B cell (primary cell): ENCODE data around the gene S1PR1. TPM values are rescaled to one million over a fixed set of nuclear protein-coding genes. Genes with fewer than 3 reads are reported as not detected.
A peak's percentile ranks its signal among the peaks of the same experiment; 100 is the strongest.

Experiments
- ATAC-seq: fragments of 200-7000 bp; cut with Tn5 transposase; one replicate; pipeline ENCODE4 v1.10.0; 2021; ENCODE audit warnings: low read depth, mild to moderate bottlenecking, moderate number of reproducible peaks, moderate library complexity
- CTCF ChIA-PET: fragments of 350-600 bp; sonication (Branson Sonifier 250); formaldehyde crosslinking; loops from one replicate; lab custom pipeline; 2021; ENCODE audit warnings: antibody characterized with exemption, inconsistent platforms; lab: Charles Lee
- POLR2A ChIA-PET: fragments of 350-600 bp; sonication (Branson Sonifier 250); formaldehyde crosslinking; loops from one replicate; lab custom pipeline; 2021; ENCODE audit warnings: antibody characterized with exemption; lab: Charles Lee
- DNase-seq: peaks from one replicate; pipeline ENCODE4 v3.0.0; 2013
- H2AFZ ChIP-seq: 2 replicates; pipeline ENCODE4 v1.6.1; 2012; ENCODE audit warnings: mild to moderate bottlenecking, low read depth, low read length; ENCODE audit not compliant: insufficient read depth, poor library complexity, severe bottlenecking
- H3K27ac ChIP-seq, 2 donors: 1 replicate in 1 of 2; 2 replicates in 1 of 2; pipeline ENCODE4 v1.5.1; 2012 to 2013; ENCODE audit warnings: low read length in 2 of 2, mild to moderate bottlenecking in 2 of 2, moderate library complexity in 1 of 2
- H3K27me3 ChIP-seq, 4 experiments: fragments of 200-600 bp in 1 of 4; sonication (generic) in 1 of 4; replicated peaks in 1 of 4; 1 replicate in 2 of 4; 2 replicates in 2 of 4; pipeline versions ENCODE4 v1.6.1 to v1.7.0; 2013 to 2016; ENCODE audit warnings: low read length in 3 of 4, mild to moderate bottlenecking in 2 of 4, mixed read lengths in 1 of 4, moderate library complexity in 1 of 4; ENCODE audit not compliant: insufficient read depth in 4 of 4, control insufficient read depth in 3 of 4; ENCODE audit errors: control extremely low read depth in 1 of 4
- H3K36me3 ChIP-seq, 2 experiments: replicated peaks in 1 of 2; 1 replicate in 1 of 2; 2 replicates in 1 of 2; pipeline versions ENCODE4 v1.6.1 to v1.7.1; 2013; ENCODE audit warnings: low read length in 1 of 2; ENCODE audit not compliant: insufficient read depth in 2 of 2, control insufficient read depth in 1 of 2; ENCODE audit errors: control extremely low read depth in 1 of 2, extremely low read depth in 1 of 2
- H3K4me1 ChIP-seq, 2 donors: fragments of 200-600 bp in 1 of 2; sonication (generic) in 1 of 2; 1 replicate in 1 of 2; 2 replicates in 1 of 2; pipeline versions ENCODE4 v1.5.1 to v1.6.1; 2013 to 2017; ENCODE audit warnings: low read length in 2 of 2; ENCODE audit not compliant: control insufficient read depth in 2 of 2, insufficient read depth in 2 of 2
- H3K4me2 ChIP-seq: replicated peaks from 2 replicates; pipeline ENCODE3; 2012; ENCODE audit warnings: mild to moderate bottlenecking, low read depth, low read length; ENCODE audit not compliant: poor library complexity, severe bottlenecking
- H3K4me3 ChIP-seq, 5 experiments: fragments of 200-600 bp in 1 of 5; sonication (generic) in 1 of 5; 1 replicate in 3 of 5; 2 replicates in 2 of 5; pipeline versions ENCODE4 v1.5.1 to v1.7.0; 2011 to 2016; ENCODE audit warnings: low read length in 4 of 5, mild to moderate bottlenecking in 4 of 5, low read depth in 2 of 5, control low read depth in 1 of 5, moderate library complexity in 1 of 5; ENCODE audit not compliant: insufficient read depth in 1 of 5; ENCODE audit errors: control extremely low read depth in 1 of 5, extremely low read depth in 1 of 5
- H3K79me2 ChIP-seq: fragments of 200-600 bp; sonication (generic); one replicate; pipeline ENCODE4 v1.6.0; 2016; ENCODE audit warnings: low read length; ENCODE audit not compliant: control insufficient read depth, insufficient read depth
- H3K9ac ChIP-seq: fragments of 200-600 bp; sonication (generic); 2 replicates; pipeline ENCODE4 v1.6.1; 2017; ENCODE audit warnings: mild to moderate bottlenecking, low read length, moderate library complexity
- H3K9me3 ChIP-seq, 3 donors: one replicate each; pipeline versions ENCODE4 v1.6.1 to v1.7.1; 2013; ENCODE audit warnings: low read length in 2 of 3; ENCODE audit not compliant: control insufficient read depth in 2 of 3, insufficient read depth in 1 of 3; ENCODE audit errors: control extremely low read depth in 1 of 3
- H4K20me1 ChIP-seq: 2 replicates; pipeline ENCODE4 v1.6.0; 2012; ENCODE audit warnings: mild to moderate bottlenecking, low read length; ENCODE audit not compliant: insufficient read depth, control insufficient read depth, poor library complexity, severe bottlenecking
- H3K27ac Mint-ChIP-seq: one replicate; pipeline ENCODE4 v1.8.0; 2021; ENCODE audit warnings: mixed read lengths
- H3K27me3 Mint-ChIP-seq: one replicate; pipeline ENCODE4 v1.8.0; 2021; ENCODE audit warnings: mixed read lengths
- H3K4me1 Mint-ChIP-seq: one replicate; pipeline ENCODE4 v1.8.0; 2021; ENCODE audit warnings: mixed read lengths
- H3K4me3 Mint-ChIP-seq: one replicate; pipeline ENCODE4 v1.8.0; 2021; ENCODE audit warnings: mixed read lengths
- H3K9me3 Mint-ChIP-seq: one replicate; pipeline ENCODE4 v1.8.0; 2022; ENCODE audit warnings: mixed read lengths; ENCODE audit not compliant: insufficient read depth
- EZH2 ChIP-seq: IDR thresholded peaks from 2 replicates; pipeline ENCODE4 v1.6.1; 2012; ENCODE audit warnings: borderline replicate concordance, low read depth, mild to moderate bottlenecking, moderate library complexity, low read length; ENCODE audit not compliant: insufficient read depth, poor library complexity, severe bottlenecking
- WGBS: methylation state at CpG from one replicate; pipeline ENCODE4 v1.1.5; 2013; ENCODE audit warnings: missing lambda C conversion rate; ENCODE audit not compliant: insufficient coverage; 5-methylcytosine and 5-hydroxymethylcytosine counted together
- intact Hi-C: fragments of 100-400 bp; cut with micrococcal nuclease; formaldehyde crosslinking; loops from one replicate; pipeline ENCODE4 v1.10.0; 2022
- polyA plus RNA-seq: library from polyadenylated mRNA; depleted of rRNA; stranded (reverse); fragments of >200 nt; gene quantifications from 2 replicates; pipeline ENCODE4 v1.2.3, GENCODE V29; 2012
- total RNA-seq, 2 donors: library from RNA; stranded (reverse); fragments of 120-200 nt in 1 of 2; gene quantifications; 1 replicate in 1 of 2; 2 replicates in 1 of 2; pipeline versions ENCODE4 v1.2.3 to v1.2.4, GENCODE V29; 2013 to 2022
- TF ChIP-seq, protein P1 (sequence below): fragments of 200-600 bp; IDR thresholded peaks from one replicate; pipeline ENCODE4 v1.8.0; 2022; ENCODE audit warnings: antibody characterized with exemption, mild to moderate bottlenecking

The S1PR1 gene
- total and polyA plus RNA-seq, 2 donors (not counting 1 experiment from before 2014, with no cell fraction given): 44.5 to 225 TPM

DNA sequence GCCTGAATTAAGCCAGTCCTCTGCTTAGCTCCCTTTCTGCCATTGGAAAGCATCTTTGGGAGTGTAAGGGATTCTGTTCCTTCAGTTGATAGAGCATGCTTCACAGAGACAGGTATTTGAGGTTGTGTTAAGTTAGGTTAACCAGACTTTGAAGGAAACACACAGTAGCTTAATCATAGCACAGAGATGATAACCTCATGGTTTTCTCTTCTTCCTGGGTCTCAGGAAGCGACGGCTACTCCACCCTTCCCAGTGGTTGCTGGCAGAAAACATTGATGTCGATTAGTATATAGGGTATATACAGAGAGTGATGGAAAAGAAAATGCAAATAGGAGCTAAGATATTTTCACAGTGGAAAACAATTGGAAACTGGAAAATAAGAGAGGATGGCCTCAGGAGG is 42.0 kb downstream of the S1PR1 start:
- Histone ChIP-seq H3K4me3 (no peak overlapping the region), H3K79me2 (no peaks in the 10 kb centered on the region), H3K4me2 (peak overlapping the region; percentile 26), H3K9me3 (no peaks in the 10 kb centered on the region), H3K9ac (no peak overlapping the region), H3K36me3 (no peaks in the 10 kb centered on the region), H2AFZ (no peak overlapping the region), H4K20me1 (no peaks in the 10 kb centered on the region), H3K4me1 (peaks cover 31 to 39% of the 10 kb centered on the region in 2 donors), H3K27ac (no peak overlapping the region), H3K27me3 (no peaks in the 10 kb centered on the region)
- no CpG with 5 or more reads among the region's 3 CpGs for WGBS
- ATAC-seq (no peak), DNase-seq (no peak)
- Mint-ChIP-seq H3K27ac (no peak overlapping the region), H3K4me3 (no peak overlapping the region), H3K27me3 (no peaks in the 10 kb centered on the region), H3K9me3 (no peaks in the 10 kb centered on the region), H3K4me1 (peaks cover 46% of the 10 kb centered on the region)
- CTCF ChIA-PET: interaction anchor here (1.1 to 3.5 kb wide), 5 partner anchors 10 to 166 kb away, joined by 3 to 38 read pairs (median 4); no protein-coding TSS in a partner anchor
- intact Hi-C loops: no loop called here
- no peak for TF ChIP-seq EZH2
- TF ChIP-seq, protein P1, sequence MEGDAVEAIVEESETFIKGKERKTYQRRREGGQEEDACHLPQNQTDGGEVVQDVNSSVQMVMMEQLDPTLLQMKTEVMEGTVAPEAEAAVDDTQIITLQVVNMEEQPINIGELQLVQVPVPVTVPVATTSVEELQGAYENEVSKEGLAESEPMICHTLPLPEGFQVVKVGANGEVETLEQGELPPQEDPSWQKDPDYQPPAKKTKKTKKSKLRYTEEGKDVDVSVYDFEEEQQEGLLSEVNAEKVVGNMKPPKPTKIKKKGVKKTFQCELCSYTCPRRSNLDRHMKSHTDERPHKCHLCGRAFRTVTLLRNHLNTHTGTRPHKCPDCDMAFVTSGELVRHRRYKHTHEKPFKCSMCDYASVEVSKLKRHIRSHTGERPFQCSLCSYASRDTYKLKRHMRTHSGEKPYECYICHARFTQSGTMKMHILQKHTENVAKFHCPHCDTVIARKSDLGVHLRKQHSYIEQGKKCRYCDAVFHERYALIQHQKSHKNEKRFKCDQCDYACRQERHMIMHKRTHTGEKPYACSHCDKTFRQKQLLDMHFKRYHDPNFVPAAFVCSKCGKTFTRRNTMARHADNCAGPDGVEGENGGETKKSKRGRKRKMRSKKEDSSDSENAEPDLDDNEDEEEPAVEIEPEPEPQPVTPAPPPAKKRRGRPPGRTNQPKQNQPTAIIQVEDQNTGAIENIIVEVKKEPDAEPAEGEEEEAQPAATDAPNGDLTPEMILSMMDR: no peak
- POLR2A ChIA-PET: no interaction called here

DNA sequence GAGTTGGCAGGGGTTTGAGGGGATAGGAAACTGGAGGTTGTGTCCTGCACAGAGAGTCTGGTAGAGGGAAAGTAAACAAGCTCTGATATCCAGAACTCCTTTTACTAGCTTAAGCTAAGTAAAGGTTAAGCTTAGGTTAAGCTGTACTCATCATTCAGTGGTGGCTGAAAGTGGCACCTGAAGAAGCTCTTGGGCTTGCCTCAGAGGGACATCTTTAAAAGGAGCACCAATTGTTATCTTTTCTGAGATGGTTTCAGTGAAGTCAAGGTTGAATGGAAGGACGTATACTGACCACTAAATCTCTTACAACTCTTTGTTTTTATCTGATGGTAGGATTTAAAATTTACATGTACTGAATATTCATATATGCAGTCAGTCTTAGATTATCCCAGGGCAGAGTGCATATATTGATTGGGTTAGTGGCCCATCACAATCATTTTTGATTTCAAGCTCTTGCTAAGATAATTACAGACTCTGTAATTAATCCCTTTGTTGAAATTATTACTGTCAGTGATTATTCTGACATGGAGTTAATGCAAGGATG is 43.3 kb downstream of the S1PR1 start:
- Histone ChIP-seq H3K4me1 (peaks cover 34 to 39% of the 10 kb centered on the region in 2 donors), H3K4me3 (no peak overlapping the region)
- CTCF ChIA-PET: interaction anchor here (0.6 to 3.5 kb wide), 15 partner anchors 8 to 361 kb away, joined by 3 to 38 read pairs (median 4); no protein-coding TSS in a partner anchor

More for the DNA sequence above, 43.3 kb downstream of the S1PR1 start:
- Histone ChIP-seq H3K27me3 (no peaks in the 10 kb centered on the region), H2AFZ (no peak overlapping the region), H4K20me1 (no peaks in the 10 kb centered on the region), H3K36me3 (no peaks in the 10 kb centered on the region), H3K79me2 (no peaks in the 10 kb centered on the region), H3K9ac (no peak overlapping the region), H3K27ac (no peak overlapping the region), H3K4me2 (no peak overlapping the region), H3K9me3 (no peaks in the 10 kb centered on the region)
- H3K27ac Mint-ChIP-seq: no peak overlapping the region
- intact Hi-C loops: no loop called here
- H3K27me3 Mint-ChIP-seq: no peaks in the 10 kb centered on the region
- TF ChIP-seq EZH2: no peak
- TF ChIP-seq, protein P1: no peak
- ATAC-seq (no peak), DNase-seq (no peak)
- H3K9me3 Mint-ChIP-seq: no peaks in the 10 kb centered on the region
- WGBS: no CpG with 5 or more reads among the region's 1 CpG
- H3K4me1 Mint-ChIP-seq: peaks cover 46% of the 10 kb centered on the region
- no peak overlapping the region for H3K4me3 Mint-ChIP-seq
- POLR2A ChIA-PET: no interaction called here
